Hepatocyte (in vitro differentiated cells): ENCODE data around the gene FRMD6. TPM values are rescaled to one million over a fixed set of nuclear protein-coding genes. Genes with fewer than 3 reads are reported as not detected.

ENCODE experiments used
- DNase-seq: peaks from one replicate; pipeline ENCODE4 v3.0.0-alpha.2; 2016; ENCODE audit warnings: low spot score
- H2AFZ ChIP-seq: fragments of 200-600 bp; sonication (generic); 2 replicates; pipeline ENCODE4 v1.6.0; 2016; ENCODE audit warnings: antibody characterized with exemption, mild to moderate bottlenecking
- H3K27ac ChIP-seq: fragments of 200-600 bp; sonication (generic); 2 replicates; pipeline ENCODE4 v1.5.1; 2016; ENCODE audit warnings: mild to moderate bottlenecking
- H3K27me3 ChIP-seq: fragments of 200-600 bp; sonication (generic); 2 replicates; pipeline ENCODE4 v1.6.1; 2016
- H3K36me3 ChIP-seq: fragments of 200-600 bp; sonication (generic); replicated peaks from 2 replicates; pipeline ENCODE4 v1.5.1; 2016; ENCODE audit warnings: low read depth; ENCODE audit not compliant: insufficient read depth
- H3K4me1 ChIP-seq: fragments of 200-600 bp; sonication (generic); 2 replicates; pipeline ENCODE4 v1.5.1; 2016; ENCODE audit warnings: mild to moderate bottlenecking, moderate library complexity; ENCODE audit not compliant: insufficient read depth
- H3K4me2 ChIP-seq: fragments of 200-600 bp; sonication (generic); 2 replicates; pipeline ENCODE4 v1.6.0; 2016
- H3K4me3 ChIP-seq: fragments of 200-600 bp; sonication (generic); 2 replicates; pipeline ENCODE4 v1.5.1; 2016; ENCODE audit warnings: mild to moderate bottlenecking
- H3K79me2 ChIP-seq: fragments of 200-600 bp; sonication (generic); 2 replicates; pipeline ENCODE4 v1.6.0; 2017; ENCODE audit warnings: mild to moderate bottlenecking
- H3K9me2 ChIP-seq: fragments of 200-600 bp; sonication (generic); replicated peaks from 2 replicates; pipeline ENCODE4 v1.6.0; 2017; ENCODE audit warnings: mild to moderate bottlenecking; ENCODE audit not compliant: insufficient read depth
- H3K9me3 ChIP-seq: fragments of 200-600 bp; sonication (generic); 2 replicates; pipeline ENCODE4 v1.5.1; 2016; ENCODE audit warnings: low read depth, mild to moderate bottlenecking
- H4K20me1 ChIP-seq: fragments of 200-600 bp; sonication (generic); 2 replicates; pipeline ENCODE4 v1.6.0; 2016; ENCODE audit warnings: mild to moderate bottlenecking; ENCODE audit not compliant: insufficient read depth, poor library complexity, severe bottlenecking
- CTCF ChIP-seq: fragments of 200-600 bp; sonication (generic); IDR thresholded peaks from 2 replicates; pipeline ENCODE4 v1.5.1; 2016; ENCODE audit warnings: antibody characterized with exemption, mild to moderate bottlenecking; ENCODE audit not compliant: poor library complexity
- EZH2 ChIP-seq: fragments of 200-600 bp; sonication (generic); IDR thresholded peaks from 2 replicates; pipeline ENCODE4 v1.6.1; 2016; ENCODE audit warnings: antibody characterized with exemption, mild to moderate bottlenecking, borderline replicate concordance
- EZH2phosphoT487 ChIP-seq: fragments of 200-600 bp; sonication (generic); IDR thresholded peaks from one replicate; pipeline ENCODE4 v1.6.1; 2018; ENCODE audit warnings: antibody characterized with exemption, mild to moderate bottlenecking, low read depth, moderate library complexity; ENCODE audit not compliant: unreplicated experiment, severe bottlenecking
- WGBS: methylation state at CpG from one replicate; pipeline ENCODE4 v1.1.6; 2016; ENCODE audit warnings: low lambda C conversion rate; ENCODE audit errors: missing lambda C conversion rate; 5-methylcytosine and 5-hydroxymethylcytosine counted together
- polyA plus RNA-seq: library from polyadenylated mRNA; unstranded; fragments of >200 nt; fragmentation: Nextera tagmentation; extraction: Ambion mirVana; gene quantifications from 2 replicates; pipeline ENCODE4 v1.2.1, GENCODE V29; 2016
- total RNA-seq: library from RNA; depleted of rRNA; stranded (reverse); fragments of >200 nt; gene quantifications from 2 replicates; pipeline ENCODE4 v1.2.3, GENCODE V29; 2014

FRMD6 gene
- total and polyA plus RNA-seq, 2 experiments from 2014 or later = 18.9 to 64.4 TPM

- TF ChIP-seq EZH2phosphoT487 (no peak), EZH2 (no peak), CTCF (no peak)
- peaks cover 98% of the 10 kb centered on the region for H3K79me2 ChIP-seq
- no peaks in the 10 kb centered on the region for H3K36me3 ChIP-seq
- no peaks in the 10 kb centered on the region for H3K27me3 ChIP-seq
- H3K9me2 ChIP-seq = no peaks in the 10 kb centered on the region
- no peak for DNase-seq
- H3K9me3 ChIP-seq = peaks cover 5% of the 10 kb centered on the region
- peaks cover 42% of the 10 kb centered on the region for H4K20me1 ChIP-seq
- peaks cover 15% of the 10 kb centered on the region for H3K4me1 ChIP-seq
- H2AFZ ChIP-seq = no peak overlapping the region
- H3K27ac ChIP-seq = no peak overlapping the region
- H3K4me2 ChIP-seq = no peak overlapping the region
- no peak overlapping the region for H3K4me3 ChIP-seq
Observed at GRCh38 chr14:51661504-51661903, 9.8 kb downstream of the FRMD6 start.

GRCh38 chr14:51663783-51664326 is 12.1 kb downstream of the FRMD6 start:
- Histone ChIP-seq H3K9me2 (no peaks in the 10 kb centered on the region), H3K27ac (no peak overlapping the region), H3K79me2 (peaks cover 98% of the 10 kb centered on the region), H3K4me3 (no peak overlapping the region), H4K20me1 (peaks cover 31% of the 10 kb centered on the region), H3K4me1 (peaks cover 10% of the 10 kb centered on the region), H3K9me3 (peaks cover 5% of the 10 kb centered on the region), H3K36me3 (no peaks in the 10 kb centered on the region), H3K27me3 (no peaks in the 10 kb centered on the region), H2AFZ (no peak overlapping the region), H3K4me2 (no peak overlapping the region)
- no peak for TF ChIP-seq EZH2phosphoT487
- TF ChIP-seq EZH2 = no peak
- no peak for TF ChIP-seq CTCF
- WGBS = 96% methylated on average over 5 of the region's 5 CpGs
- no peak for DNase-seq

- no peak overlapping the region for H3K27ac ChIP-seq
- peaks cover 98% of the 10 kb centered on the region for H3K79me2 ChIP-seq
Observed at GRCh38 chr14:51666070-51666469, 14.4 kb downstream of the FRMD6 start.

More at GRCh38 chr14:51666070-51666469, 14.4 kb downstream of the FRMD6 start:
- DNase-seq = no peak
- H3K4me3 ChIP-seq = no peak overlapping the region
- no peaks in the 10 kb centered on the region for H3K4me1 ChIP-seq
- no peaks in the 10 kb centered on the region for H3K36me3 ChIP-seq
- TF ChIP-seq EZH2 (no peak), EZH2phosphoT487 (no peak), CTCF (no peak)
- no peaks in the 10 kb centered on the region for H3K27me3 ChIP-seq
- peaks cover 22% of the 10 kb centered on the region for H4K20me1 ChIP-seq
- H3K9me3 ChIP-seq = peaks cover 5% of the 10 kb centered on the region
- H3K9me2 ChIP-seq = no peaks in the 10 kb centered on the region
- WGBS = 98% methylated on average over 3 of the region's 3 CpGs
- H3K4me2 ChIP-seq = no peak overlapping the region
- H2AFZ ChIP-seq = no peak overlapping the region
